Mesodermal cell (in vitro differentiated cells): ENCODE data around the gene CCDC60.

ENCODE experiments used
- H3K27ac ChIP-seq: 2 replicates; pipeline ENCODE4 v1.7.0; 2013; ENCODE audit warnings: mild to moderate bottlenecking, low read depth, low read length, moderate library complexity; ENCODE audit not compliant: severe bottlenecking
- H3K36me3 ChIP-seq: 2 replicates; pipeline ENCODE4 v1.7.1; 2013; ENCODE audit warnings: mild to moderate bottlenecking, low read length, moderate library complexity; ENCODE audit not compliant: control insufficient read depth, insufficient read depth
- H3K4me1 ChIP-seq: one replicate; pipeline ENCODE4 v1.7.1; 2013; ENCODE audit warnings: mild to moderate bottlenecking, low read length; ENCODE audit not compliant: insufficient read depth, control insufficient read depth, poor library complexity, severe bottlenecking
- H3K4me3 ChIP-seq: 2 replicates; pipeline ENCODE4 v1.7.0; 2013; ENCODE audit warnings: low read length, control low read depth, mild to moderate bottlenecking; ENCODE audit not compliant: insufficient read depth, poor library complexity, severe bottlenecking; ENCODE audit errors: extremely low read depth
- H3K9me3 ChIP-seq: 2 replicates; pipeline ENCODE4 v1.7.1; 2013; ENCODE audit warnings: mild to moderate bottlenecking, low read length, moderate library complexity; ENCODE audit not compliant: control insufficient read depth
- WGBS, 2 experiments: methylation state at CpG; one replicate each; pipeline ENCODE4 v1.1.5; 2013; ENCODE audit warnings: missing lambda C conversion rate in 2 of 2; ENCODE audit not compliant: insufficient coverage in 2 of 2; 5-methylcytosine and 5-hydroxymethylcytosine counted together

CCDC60 gene

DNA sequence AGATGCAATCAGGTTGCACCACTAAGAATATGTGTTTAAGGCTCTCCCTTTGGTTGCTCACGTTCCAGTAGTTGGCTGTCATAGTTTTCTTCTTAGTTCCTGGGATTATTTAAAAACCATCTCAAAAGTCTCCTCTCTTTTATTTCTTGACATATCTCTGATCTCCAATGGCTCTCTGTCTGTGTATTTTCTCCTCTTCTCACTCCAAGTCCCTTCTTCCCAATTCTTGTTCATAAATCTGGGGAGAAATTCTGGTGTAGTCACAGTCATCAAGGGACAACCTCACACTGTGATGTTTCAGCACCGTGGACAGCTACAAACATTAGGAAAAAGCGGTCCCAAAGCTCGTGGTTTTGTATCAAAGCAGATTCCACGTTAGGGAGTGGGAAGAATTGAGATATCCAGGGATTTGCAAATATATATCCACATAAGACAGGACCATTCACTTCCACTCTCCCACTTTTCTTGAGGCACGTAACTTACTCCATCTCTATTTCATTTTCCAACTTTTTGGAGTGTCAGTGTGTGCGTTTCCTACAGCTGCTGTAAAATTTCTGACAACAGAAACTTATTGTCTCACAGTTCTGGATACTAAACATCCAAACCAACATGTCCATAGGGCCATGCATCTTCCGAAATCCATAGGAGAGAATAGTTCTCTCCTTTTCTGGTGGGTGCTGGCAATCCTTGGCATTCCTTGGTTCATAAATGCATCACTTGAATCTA, 178.4 kb downstream of the CCDC60 start:
- Histone ChIP-seq H3K4me1 (no peaks in the 10 kb centered on the region), H3K27ac (no peak overlapping the region), H3K9me3 (no peaks in the 10 kb centered on the region), H3K36me3 (no peaks in the 10 kb centered on the region), H3K4me3 (no peak overlapping the region)
- 49 to 88% methylated on average over 2 to 6 of the region's 8 CpGs for WGBS, 2 experiments

DNA sequence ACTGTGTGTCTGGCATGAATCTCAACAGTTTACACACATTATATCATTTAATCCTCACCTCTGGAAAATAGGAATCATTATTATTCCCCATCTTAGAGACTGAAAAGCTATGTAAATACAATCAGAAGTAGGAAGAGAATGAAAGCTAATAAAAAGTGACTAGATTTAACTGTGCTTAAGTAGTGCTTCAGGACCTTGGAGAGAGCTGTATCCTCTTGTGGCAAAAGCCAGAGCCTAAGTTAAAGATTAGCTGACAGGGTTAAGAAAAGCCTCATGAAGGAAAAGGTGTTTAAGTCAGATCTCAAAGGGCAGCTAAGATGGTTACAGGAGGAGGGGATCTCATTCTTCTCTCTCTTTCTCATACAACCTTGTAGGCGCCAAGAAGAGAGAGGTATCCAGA, 193.7 kb downstream of the CCDC60 start:
- Histone ChIP-seq H3K9me3 (no peaks in the 10 kb centered on the region), H3K36me3 (no peaks in the 10 kb centered on the region), H3K4me3 (no peak overlapping the region), H3K27ac (no peak overlapping the region), H3K4me1 (no peaks in the 10 kb centered on the region)
- no CpG with 5 or more reads among the region's 1 CpG for WGBS, 2 experiments

GRCh38 chr12:119540476-119540875, 205.9 kb downstream of the CCDC60 start:
- Histone ChIP-seq H3K9me3 (no peaks in the 10 kb centered on the region), H3K36me3 (no peaks in the 10 kb centered on the region), H3K4me1 (no peaks in the 10 kb centered on the region), H3K27ac (no peak overlapping the region), H3K4me3 (no peak overlapping the region)
- WGBS, 2 experiments = 80% methylated on average over 1 of the region's 3 CpGs; no CpG with 5 or more reads in 1 of the 2 experiments

- no peaks in the 10 kb centered on the region for H3K9me3 ChIP-seq
- no peak overlapping the region for H3K27ac ChIP-seq
- H3K4me1 ChIP-seq = no peaks in the 10 kb centered on the region
- no peak overlapping the region for H3K4me3 ChIP-seq
- 8 to 27% methylated on average over 3 to 5 of the region's 9 CpGs for WGBS, 2 experiments
- H3K36me3 ChIP-seq = no peaks in the 10 kb centered on the region
Observed at GRCh38 chr12:119544765-119545625, 210.5 kb downstream of the CCDC60 start.

GRCh38 chr12:119546340-119546739, 211.8 kb downstream of the CCDC60 start:
- H3K27ac ChIP-seq = no peak overlapping the region
- H3K4me1 ChIP-seq = no peaks in the 10 kb centered on the region
- H3K36me3 ChIP-seq = no peaks in the 10 kb centered on the region

GRCh38 chr12:119547001-119547400, 212.5 kb downstream of the CCDC60 start:
- WGBS, 2 experiments = no CpG with 5 or more reads among the region's 1 CpG
- H3K27ac ChIP-seq = no peak overlapping the region
- no peaks in the 10 kb centered on the region for H3K36me3 ChIP-seq
- no peaks in the 10 kb centered on the region for H3K4me1 ChIP-seq
- no peaks in the 10 kb centered on the region for H3K9me3 ChIP-seq
- no peak overlapping the region for H3K4me3 ChIP-seq

More at GRCh38 chr12:119546340-119546739, 211.8 kb downstream of the CCDC60 start:
- Histone ChIP-seq H3K4me3 (no peak overlapping the region), H3K9me3 (no peaks in the 10 kb centered on the region)

- Histone ChIP-seq H3K9me3 (no peaks in the 10 kb centered on the region), H3K4me3 (no peak overlapping the region), H3K4me1 (no peaks in the 10 kb centered on the region), H3K36me3 (no peaks in the 10 kb centered on the region), H3K27ac (no peak overlapping the region)
- WGBS, 2 experiments = 71 to 80% methylated on average over 1 of the region's 1 CpG
Observed at GRCh38 chr12:119556854-119557253, 222.3 kb downstream of the CCDC60 start.

GRCh38 chr12:119565404-119565803, 230.9 kb downstream of the CCDC60 start:
- 88 to 95% methylated on average over 2 to 3 of the region's 3 CpGs for WGBS, 2 experiments
- no peaks in the 10 kb centered on the region for H3K4me1 ChIP-seq
- no peaks in the 10 kb centered on the region for H3K9me3 ChIP-seq
- no peak overlapping the region for H3K4me3 ChIP-seq
- H3K27ac ChIP-seq = no peak overlapping the region
- H3K36me3 ChIP-seq = no peaks in the 10 kb centered on the region

- Histone ChIP-seq H3K9me3 (no peaks in the 10 kb centered on the region), H3K4me1 (no peaks in the 10 kb centered on the region), H3K27ac (no peak overlapping the region), H3K36me3 (no peaks in the 10 kb centered on the region), H3K4me3 (no peak overlapping the region)
- WGBS, 2 experiments = 71 to 84% methylated on average over 5 of the region's 6 CpGs
Observed at GRCh38 chr12:119570771-119571170, 236.2 kb downstream of the CCDC60 start.

DNA sequence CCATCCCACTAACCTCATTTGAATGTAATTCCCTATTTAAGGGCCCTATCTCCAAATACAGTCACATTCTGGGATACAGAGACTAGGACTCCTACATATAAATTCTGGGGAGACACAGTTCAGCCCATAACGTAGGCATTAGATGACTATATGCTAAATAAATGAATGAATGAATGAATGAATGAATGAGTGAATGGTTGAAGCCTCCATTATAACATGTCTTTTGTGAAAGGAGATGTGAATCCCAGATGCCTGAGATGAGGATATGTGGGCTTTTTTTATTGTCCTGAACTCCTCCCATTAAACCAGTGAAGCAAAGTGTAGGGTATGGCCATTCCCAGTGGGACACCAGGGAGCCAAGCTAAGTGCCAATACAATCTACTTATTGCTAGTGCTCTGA, 238.6 kb downstream of the CCDC60 start:
- Histone ChIP-seq H3K4me3 (no peak overlapping the region), H3K4me1 (no peaks in the 10 kb centered on the region), H3K36me3 (no peaks in the 10 kb centered on the region), H3K9me3 (no peaks in the 10 kb centered on the region), H3K27ac (no peak overlapping the region)
- WGBS, 2 experiments = 100% methylated on average over 1 of the region's 1 CpG; no CpG with 5 or more reads in 1 of the 2 experiments

- WGBS, 2 experiments = 92% methylated on average over 1 of the region's 1 CpG; no CpG with 5 or more reads in 1 of the 2 experiments
- Histone ChIP-seq H3K4me3 (no peak overlapping the region), H3K9me3 (no peaks in the 10 kb centered on the region), H3K36me3 (no peaks in the 10 kb centered on the region), H3K4me1 (no peaks in the 10 kb centered on the region), H3K27ac (no peak overlapping the region)
Observed at GRCh38 chr12:119574255-119574654, 239.7 kb downstream of the CCDC60 start.
